Measurements from ENCODE around the gene DNAH10. TPM values are rescaled to one million over a fixed set of nuclear protein-coding genes. Genes with fewer than 3 reads are reported as not detected.
A peak's percentile ranks its signal among the peaks of the same experiment; 100 is the strongest.

Gene DNAH10
- total and polyA plus RNA-seq, 10 of the 15 experiments (the other 5 are each of a cell fraction or from before 2014, with no cell fraction given), result 0.01 to 0.32 (median 0.06) TPM

DNA sequence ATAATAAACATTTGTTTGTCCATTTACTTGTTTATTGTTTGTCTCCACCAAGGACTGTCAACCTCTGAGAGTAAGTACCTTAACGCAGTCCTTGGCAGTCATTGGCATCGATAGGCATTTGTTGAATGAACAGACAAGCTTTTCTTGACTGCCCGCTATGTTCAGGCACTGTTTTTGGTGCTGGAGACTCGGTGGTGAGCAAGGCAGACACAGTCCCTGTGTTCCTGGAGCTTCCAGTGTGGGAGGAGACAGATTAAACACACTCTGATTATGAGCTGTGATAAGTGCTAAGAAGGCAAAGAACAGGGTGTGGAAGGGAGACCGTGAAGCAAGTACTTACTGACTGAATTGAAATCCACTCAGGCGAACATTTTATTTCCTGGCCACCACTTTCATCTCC, 48.7 kb upstream of the DNAH10 start:
- intact Hi-C loops (cut with micrococcal nuclease; ENCODE audit: unreplicated experiment), result loop anchor here (5.0 kb wide), 1 partner anchor 56 kb away; no protein-coding TSS in a partner anchor
- POLR2A ChIA-PET, result interaction anchor here (0.7 to 5.5 kb wide), 10 partner anchors 11 to 130 kb away, joined by 3 to 56 read pairs (median 4); partner anchors contain the start of genes DDX55, EIF2B1 and GTF2H3
- Histone ChIP-seq H3K79me2 (ENCODE audit: control insufficient read depth, insufficient read depth, low read length) (peaks cover 34% of the 10 kb centered on the region), H3K9ac (ENCODE audit: control insufficient read depth, insufficient read depth, low read length) (peak overlapping the region; percentile 83), H3K4me3 (peak overlapping the region; percentile 84), H3K27me3 (replicated peaks in 1 of 2; ENCODE audit: control insufficient read depth in 2 of 2, insufficient read depth in 2 of 2, low read length in 1 of 2) (no peaks in the 10 kb centered on the region), H3K27ac (ENCODE audit: control insufficient read depth, insufficient read depth) (peak overlapping the region; percentile 91), H3K9me3 (replicated peaks; ENCODE audit: control insufficient read depth, insufficient read depth, low read length) (no peaks in the 10 kb centered on the region), H3K36me3 (ENCODE audit: control insufficient read depth in 2 of 2, insufficient read depth in 2 of 2, low read length in 1 of 2) (no peaks in the 10 kb centered on the region; a peak in 2 of 4 replicates), H3K4me1 (ENCODE audit: control insufficient read depth, insufficient read depth, low read length) (peaks cover 15% of the 10 kb centered on the region), H2AFZ (ENCODE audit: control insufficient read depth, low read depth, low read length) (peak overlapping the region; percentile 10; the same call in 1 of the 2 replicates), H3K4me2 (ENCODE audit: control insufficient read depth, insufficient read depth) (peak overlapping the region; percentile 100), H4K20me1 (ENCODE audit: control insufficient read depth, insufficient read depth) (no peaks in the 10 kb centered on the region)
- no peak for FAIRE-seq
- TSS peak; percentile 79 for BruUV-seq (replicated peaks)
- in situ Hi-C loops (cut with MboI), result no loop called here
- SMC1A ChIA-PET (ENCODE audit: uncharacterized antibody, unreplicated experiment), result interaction anchor here (0.8 to 5.2 kb wide), 11 partner anchors 12 to 270 kb away, joined by 3 to 32 read pairs (median 6); partner anchors contain the start of genes EIF2B1, GTF2H3 and TCTN2
- CTCF ChIA-PET, result interaction anchor here (1.2 to 2.5 kb wide), 7 partner anchors 51 to 280 kb away, joined by 3 to 9 read pairs (median 5); no protein-coding TSS in a partner anchor
- ATAC-seq, result peak; percentile 9
- 3% methylated on average over 6 of the region's 6 CpGs for WGBS (ENCODE audit: insufficient coverage, insufficient replicate concordance, low lambda C conversion rate, missing lambda C conversion rate)
- DNase-seq (ENCODE audit: low read depth, low spot score), result no peak
- TF ChIP-seq WRNIP1 (IDR thresholded peaks at IDR 0.05; ENCODE audit: borderline replicate concordance, low read depth, low read length) (no peak), CHD2 (IDR thresholded peaks at IDR 0.05; ENCODE audit: borderline replicate concordance, low read depth, low read length) (no peak), BCLAF1 (IDR thresholded peaks at IDR 0.05) (no peak), MAX (IDR thresholded peaks at IDR 0.05; ENCODE audit: low read depth, low read length) (no peak), HDAC6 (IDR thresholded peaks at IDR 0.05; ENCODE audit: unreplicated experiment) (no peak)
- TF ChIP-seq, protein P1, sequence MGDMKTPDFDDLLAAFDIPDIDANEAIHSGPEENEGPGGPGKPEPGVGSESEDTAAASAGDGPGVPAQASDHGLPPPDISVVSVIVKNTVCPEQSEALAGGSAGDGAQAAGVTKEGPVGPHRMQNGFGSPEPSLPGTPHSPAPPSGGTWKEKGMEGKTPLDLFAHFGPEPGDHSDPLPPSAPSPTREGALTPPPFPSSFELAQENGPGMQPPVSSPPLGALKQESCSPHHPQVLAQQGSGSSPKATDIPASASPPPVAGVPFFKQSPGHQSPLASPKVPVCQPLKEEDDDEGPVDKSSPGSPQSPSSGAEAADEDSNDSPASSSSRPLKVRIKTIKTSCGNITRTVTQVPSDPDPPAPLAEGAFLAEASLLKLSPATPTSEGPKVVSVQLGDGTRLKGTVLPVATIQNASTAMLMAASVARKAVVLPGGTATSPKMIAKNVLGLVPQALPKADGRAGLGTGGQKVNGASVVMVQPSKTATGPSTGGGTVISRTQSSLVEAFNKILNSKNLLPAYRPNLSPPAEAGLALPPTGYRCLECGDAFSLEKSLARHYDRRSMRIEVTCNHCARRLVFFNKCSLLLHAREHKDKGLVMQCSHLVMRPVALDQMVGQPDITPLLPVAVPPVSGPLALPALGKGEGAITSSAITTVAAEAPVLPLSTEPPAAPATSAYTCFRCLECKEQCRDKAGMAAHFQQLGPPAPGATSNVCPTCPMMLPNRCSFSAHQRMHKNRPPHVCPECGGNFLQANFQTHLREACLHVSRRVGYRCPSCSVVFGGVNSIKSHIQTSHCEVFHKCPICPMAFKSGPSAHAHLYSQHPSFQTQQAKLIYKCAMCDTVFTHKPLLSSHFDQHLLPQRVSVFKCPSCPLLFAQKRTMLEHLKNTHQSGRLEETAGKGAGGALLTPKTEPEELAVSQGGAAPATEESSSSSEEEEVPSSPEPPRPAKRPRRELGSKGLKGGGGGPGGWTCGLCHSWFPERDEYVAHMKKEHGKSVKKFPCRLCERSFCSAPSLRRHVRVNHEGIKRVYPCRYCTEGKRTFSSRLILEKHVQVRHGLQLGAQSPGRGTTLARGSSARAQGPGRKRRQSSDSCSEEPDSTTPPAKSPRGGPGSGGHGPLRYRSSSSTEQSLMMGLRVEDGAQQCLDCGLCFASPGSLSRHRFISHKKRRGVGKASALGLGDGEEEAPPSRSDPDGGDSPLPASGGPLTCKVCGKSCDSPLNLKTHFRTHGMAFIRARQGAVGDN (IDR thresholded peaks at IDR 0.05), result no peak
- RAD21 ChIA-PET (ENCODE audit: unreplicated experiment), result interaction anchor here (0.8 to 3.7 kb wide), 8 partner anchors 13 to 478 kb away, joined by 3 to 26 read pairs (median 6); partner anchors contain the start of gene TCTN2
